Measurements from ENCODE around the gene DYRK3. TPM values are rescaled to one million over a fixed set of nuclear protein-coding genes. Genes with fewer than 3 reads are reported as not detected.

The DYRK3 gene
- total and polyA plus RNA-seq, 2 of the 13 experiments (the other 11 are each of a cell fraction or from before 2014, with no cell fraction given) = 0.48 to 2.8 TPM

GRCh38 chr1:206685769-206686477 lies 50.6 kb downstream of the DYRK3 start (continued):
- TF ChIP-seq REST (IDR thresholded peaks at IDR 0.05; ENCODE audit: borderline replicate concordance in 1 of 2, low read depth in 1 of 2, low read length in 2 of 2) (no peak), STAT5B (CRISPR knock-in tag; IDR thresholded peaks at IDR 0.05) (no peak), ZNF619 (CRISPR knock-in tag; IDR thresholded peaks at IDR 0.05) (no peak), ZNF569 (CRISPR knock-in tag; IDR thresholded peaks at IDR 0.05; ENCODE audit: borderline replicate concordance) (no peak), ZNF776 (CRISPR knock-in tag; IDR thresholded peaks at IDR 0.05) (no peak), ZNF646 (CRISPR knock-in tag; IDR thresholded peaks at IDR 0.05) (no peak), ZNF691 (CRISPR knock-in tag; IDR thresholded peaks at IDR 0.05; ENCODE audit: borderline replicate concordance, low read depth) (no peak), ZNF142 (CRISPR knock-in tag; IDR thresholded peaks at IDR 0.05) (no peak), KLF9 (CRISPR knock-in tag; IDR thresholded peaks at IDR 0.05; ENCODE audit: low read depth) (no peak), AGO2 (optimal IDR thresholded peaks at IDR 0.05; ENCODE audit: low read depth, low read length) (peak; percentile 30), TMF1 (CRISPR knock-in tag; IDR thresholded peaks at IDR 0.05; ENCODE audit: low read depth) (0 out of 2 replicates have a peak, but pooled peaks have one; percentile 54)
